ENCODE data around the gene KRT12.

Gene KRT12

DNA sequence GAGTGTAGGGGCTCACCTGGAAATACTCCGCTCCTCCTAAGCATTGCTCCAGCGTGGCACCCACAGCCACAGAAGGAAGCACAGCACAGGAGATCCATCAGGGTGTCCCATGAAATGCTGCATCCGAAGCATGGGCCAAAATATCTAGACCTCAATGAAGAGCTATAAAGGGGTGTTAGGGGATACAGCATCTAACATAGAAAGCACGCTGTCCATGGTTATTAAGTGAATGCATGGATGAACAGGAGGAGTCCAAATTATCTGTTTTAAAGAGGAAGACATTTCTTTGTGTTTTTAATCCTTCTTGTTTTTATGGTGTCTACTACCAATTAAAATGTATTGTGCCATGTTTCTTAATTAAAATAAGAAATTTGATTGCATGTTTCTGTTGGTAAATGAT, 39.6 kb upstream of the KRT12 start:
- no peak for FAIRE-seq
- no peak for DNase-seq (ENCODE audit: insufficient read length, low spot score)
- TF ChIP-seq POU2F2 (IDR thresholded peaks at IDR 0.05; ENCODE audit: low read depth, low read length) (no peak), PAX5 (IDR thresholded peaks at IDR 0.05; ENCODE audit: insufficient read depth, low read length, severe bottlenecking) (no peak), TAF1 (IDR thresholded peaks at IDR 0.05; ENCODE audit: low read depth, low read length) (no peak), SPI1 (IDR thresholded peaks at IDR 0.05; ENCODE audit: low read depth, low read length) (no peak), POLR2AphosphoS5 (IDR thresholded peaks at IDR 0.05; ENCODE audit: low read depth, low read length) (no peak), POLR2A (IDR thresholded peaks at IDR 0.05; ENCODE audit: low read depth, low read length) (no peak)

DNA sequence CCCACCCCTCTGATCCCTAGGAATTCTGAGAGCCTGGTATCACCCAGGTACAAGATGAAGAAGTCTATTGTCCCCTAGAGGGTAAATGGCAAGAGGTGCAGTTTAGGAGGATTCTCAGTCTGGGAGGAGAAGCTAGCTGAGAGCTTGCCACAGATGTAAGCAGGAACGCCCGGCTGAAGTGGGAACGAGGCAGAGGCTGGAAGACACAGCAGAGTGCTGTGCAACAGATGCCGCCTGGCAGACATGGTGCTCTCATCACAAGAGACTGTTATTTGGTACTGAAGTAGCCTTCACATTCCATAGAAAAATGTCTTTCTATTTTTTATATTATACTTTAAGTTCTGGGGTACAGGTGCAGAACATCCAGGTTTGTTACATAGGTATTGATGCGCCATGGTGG, 38.3 kb upstream of the KRT12 start:
- TF ChIP-seq POU2F2 (IDR thresholded peaks at IDR 0.05; ENCODE audit: low read depth, low read length) (no peak), SPI1 (IDR thresholded peaks at IDR 0.05; ENCODE audit: low read depth, low read length) (no peak), PAX5 (IDR thresholded peaks at IDR 0.05; ENCODE audit: insufficient read depth, low read length, severe bottlenecking) (no peak), POLR2A (IDR thresholded peaks at IDR 0.05; ENCODE audit: low read depth, low read length) (no peak), TAF1 (IDR thresholded peaks at IDR 0.05; ENCODE audit: low read depth, low read length) (no peak), POLR2AphosphoS5 (IDR thresholded peaks at IDR 0.05; ENCODE audit: low read depth, low read length) (no peak)
- DNase-seq (ENCODE audit: insufficient read length, low spot score) (no peak), FAIRE-seq (no peak)

DNA sequence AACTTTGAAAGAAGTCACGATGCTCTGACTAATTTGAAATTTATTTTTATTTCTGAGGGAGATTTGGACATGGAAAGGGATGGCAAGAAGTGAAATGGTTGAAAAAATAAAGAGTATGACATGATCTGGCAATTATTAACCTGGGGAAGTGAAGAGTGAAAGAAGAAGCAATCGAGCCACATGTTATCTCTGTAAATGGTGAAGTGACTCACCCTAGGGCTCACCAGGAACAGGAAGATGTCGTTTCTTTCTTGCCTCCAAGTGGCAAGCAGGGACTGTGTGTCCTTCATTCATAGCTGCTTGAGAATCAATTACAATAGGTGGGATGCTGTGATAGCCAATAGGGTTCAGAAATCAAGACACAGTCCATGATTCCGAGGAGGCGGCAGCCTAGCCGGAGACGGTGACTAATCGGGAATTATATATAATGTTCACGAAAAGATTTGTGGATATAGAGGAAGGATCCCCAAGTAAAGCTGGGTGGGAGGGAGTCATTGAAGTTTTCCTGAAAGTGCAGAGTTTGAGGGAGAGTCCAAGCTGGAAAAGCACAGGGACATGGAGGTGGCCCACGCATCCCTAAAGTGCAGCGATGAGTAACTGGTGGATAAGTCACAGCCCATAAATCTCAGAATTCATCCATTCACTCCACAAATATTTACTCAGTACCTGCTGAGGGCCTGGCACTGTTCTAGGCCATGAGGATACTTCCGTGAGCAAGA, 36.3 kb upstream of the KRT12 start:
- DNase-seq (ENCODE audit: insufficient read length, low spot score) (no peak), FAIRE-seq (no peak)
- TF ChIP-seq SPI1 (IDR thresholded peaks at IDR 0.05; ENCODE audit: low read depth, low read length) = peak; percentile 36; the same call in 1 of the 2 replicates
- no peak for TF ChIP-seq POLR2AphosphoS5 (IDR thresholded peaks at IDR 0.05; ENCODE audit: low read depth, low read length)

DNA sequence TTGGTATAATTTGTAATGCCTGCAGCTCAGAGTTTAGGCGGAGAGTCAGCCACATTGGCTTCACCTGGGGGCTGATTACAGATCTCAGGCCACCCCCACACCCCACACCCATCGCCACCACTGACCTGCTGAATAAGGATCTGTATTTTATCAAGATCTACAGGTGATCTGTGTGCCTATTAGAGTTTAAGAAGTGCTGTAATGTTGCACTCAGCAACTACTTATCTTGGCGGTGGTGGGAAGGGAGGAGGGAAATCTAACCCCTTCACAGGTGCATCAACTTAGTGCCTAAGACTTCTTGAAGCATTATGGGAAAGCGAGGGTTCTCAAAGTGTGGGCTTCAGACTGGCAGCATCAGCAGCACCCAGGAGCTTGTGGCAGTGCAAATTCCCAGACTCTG, 35.5 kb upstream of the KRT12 start:
- no peak for FAIRE-seq
- TF ChIP-seq TAF1 (IDR thresholded peaks at IDR 0.05; ENCODE audit: low read depth, low read length) (no peak), POLR2A (IDR thresholded peaks at IDR 0.05; ENCODE audit: low read depth, low read length) (no peak)
- DNase-seq (ENCODE audit: insufficient read length, low spot score) = no peak

DNA sequence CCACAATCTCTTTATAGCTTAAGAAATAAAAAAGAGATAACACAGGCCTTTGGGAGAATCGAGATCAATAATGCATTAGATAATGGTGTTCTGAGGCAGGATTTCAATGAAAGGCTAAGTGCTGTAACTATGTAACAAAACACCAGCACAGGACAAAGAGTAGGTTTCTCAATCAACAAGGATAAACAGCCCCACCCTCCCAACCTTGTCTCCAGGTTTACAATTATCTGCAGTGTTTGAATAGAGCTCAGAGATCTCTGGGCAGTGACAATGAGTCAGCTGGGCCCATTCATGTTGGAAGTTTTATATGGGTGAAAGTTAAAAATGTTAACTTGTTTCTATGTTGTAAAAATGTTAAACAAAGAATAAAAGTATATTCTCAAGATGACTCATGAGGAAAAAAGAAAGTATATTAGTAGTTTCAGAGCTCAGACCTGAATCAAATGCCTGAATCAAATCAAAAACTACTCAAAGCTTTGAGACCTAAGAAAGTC, 35.0 kb upstream of the KRT12 start:
- no peak for FAIRE-seq
- no peak for DNase-seq (ENCODE audit: insufficient read length, low spot score)
- TF ChIP-seq PAX5 (IDR thresholded peaks at IDR 0.05; ENCODE audit: insufficient read depth, low read length, severe bottlenecking) (no peak), POLR2AphosphoS5 (IDR thresholded peaks at IDR 0.05; ENCODE audit: low read depth, low read length) (no peak), POU2F2 (IDR thresholded peaks at IDR 0.05; ENCODE audit: low read depth, low read length) (no peak), TAF1 (IDR thresholded peaks at IDR 0.05; ENCODE audit: low read depth, low read length) (no peak), POLR2A (IDR thresholded peaks at IDR 0.05; ENCODE audit: low read depth, low read length) (no peak)

DNA sequence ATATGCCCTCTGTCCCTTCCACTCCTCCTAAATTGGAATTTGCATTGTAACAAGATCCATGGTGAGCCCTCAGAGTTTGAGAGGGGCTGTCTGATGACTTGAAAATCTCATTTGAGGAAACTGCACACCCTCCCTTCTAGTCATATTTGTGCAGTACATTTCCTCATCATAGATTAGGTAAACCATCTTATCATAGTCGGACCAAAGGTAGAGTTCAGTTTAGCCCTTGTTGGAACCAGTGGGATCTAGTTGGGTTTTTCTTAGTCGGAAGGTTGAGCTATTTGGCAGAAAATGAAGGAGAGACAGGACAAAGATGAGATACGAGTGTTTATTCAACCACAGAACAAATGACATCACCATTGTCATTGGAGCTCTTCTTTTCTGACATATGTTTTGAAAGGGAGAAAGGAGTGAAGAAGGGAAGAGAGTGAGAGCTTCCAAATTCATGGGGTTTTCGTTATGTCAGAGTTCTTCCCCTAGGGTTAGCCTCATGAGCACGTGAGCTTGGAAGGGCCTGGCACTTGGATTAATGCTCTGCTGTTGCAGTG, 33.9 kb upstream of the KRT12 start:
- no peak for TF ChIP-seq PAX5 (IDR thresholded peaks at IDR 0.05; ENCODE audit: insufficient read depth, low read length, severe bottlenecking)
- no peak for TF ChIP-seq POLR2A (IDR thresholded peaks at IDR 0.05; ENCODE audit: low read depth, low read length)
- TF ChIP-seq POLR2AphosphoS5 (IDR thresholded peaks at IDR 0.05; ENCODE audit: low read depth, low read length) = no peak
- no peak for TF ChIP-seq POU2F2 (IDR thresholded peaks at IDR 0.05; ENCODE audit: low read depth, low read length)
- TF ChIP-seq TAF1 (IDR thresholded peaks at IDR 0.05; ENCODE audit: low read depth, low read length) = no peak
- TF ChIP-seq SPI1 (IDR thresholded peaks at IDR 0.05; ENCODE audit: low read depth, low read length) = no peak
- FAIRE-seq = no peak
- DNase-seq (ENCODE audit: insufficient read length, low spot score) = no peak

DNA sequence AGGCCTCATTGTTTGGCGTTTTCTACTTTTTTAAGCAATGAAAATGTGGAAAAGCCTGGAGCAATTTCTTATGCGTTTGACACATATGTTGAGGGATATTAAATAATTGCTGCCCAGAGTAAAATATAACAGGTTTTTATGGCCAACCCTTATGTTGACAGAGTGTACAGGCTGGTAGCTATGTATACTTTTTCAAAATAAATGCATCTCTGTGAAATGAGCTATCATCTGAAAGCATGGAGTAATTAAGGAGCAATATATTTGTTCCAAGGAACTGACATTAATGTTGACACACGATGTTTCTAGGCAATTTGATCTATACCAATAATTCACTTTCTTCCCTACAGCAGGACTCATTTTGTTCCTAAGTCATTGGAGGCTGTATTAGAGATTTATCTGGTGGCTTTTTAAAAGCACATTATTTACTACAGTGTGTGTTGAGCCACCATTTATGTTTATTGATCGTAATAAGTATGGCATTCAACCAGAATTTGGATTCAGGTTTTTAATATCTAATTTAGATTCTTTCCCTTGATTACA, 30.0 kb upstream of the KRT12 start:
- DNase-seq (ENCODE audit: insufficient read length, low spot score) (no peak), FAIRE-seq (no peak)
- TF ChIP-seq POLR2AphosphoS5 (IDR thresholded peaks at IDR 0.05; ENCODE audit: low read depth, low read length) = no peak
- TF ChIP-seq SPI1 (IDR thresholded peaks at IDR 0.05; ENCODE audit: low read depth, low read length) = no peak
- no peak for TF ChIP-seq POU2F2 (IDR thresholded peaks at IDR 0.05; ENCODE audit: low read depth, low read length)

DNA sequence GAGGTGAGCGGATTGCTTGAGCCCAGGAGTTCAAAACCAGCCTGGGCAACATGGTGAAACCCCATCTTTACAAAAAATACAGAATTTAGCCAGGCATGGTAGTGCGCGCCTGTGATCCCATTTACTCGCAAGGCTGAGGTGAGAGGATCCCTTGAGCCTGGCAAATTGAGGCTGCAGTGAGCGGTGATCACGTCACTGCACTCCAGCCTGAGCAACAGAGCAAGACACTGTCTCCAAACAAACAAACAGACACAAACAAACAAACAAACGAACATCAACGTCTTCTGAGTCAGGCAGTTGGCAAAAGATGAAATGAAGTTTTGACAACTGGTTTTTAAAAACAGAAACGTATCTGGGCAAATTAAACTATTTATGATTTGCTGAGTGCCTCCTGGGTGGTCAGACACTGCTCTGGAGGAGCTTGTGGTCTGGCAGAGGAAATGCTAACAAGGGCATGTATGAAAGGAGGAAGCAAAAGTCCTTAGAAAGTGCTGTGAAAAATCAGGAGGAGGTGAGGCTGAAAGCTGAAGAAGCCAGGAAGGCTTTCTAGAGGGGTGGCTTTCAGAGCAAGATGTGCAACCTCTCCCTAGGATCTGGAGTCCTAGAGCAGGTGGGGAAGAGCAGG, 28.2 kb upstream of the KRT12 start:
- DNase-seq (ENCODE audit: insufficient read length, low spot score) (no peak), FAIRE-seq (no peak)
- TF ChIP-seq POLR2A (IDR thresholded peaks at IDR 0.05; ENCODE audit: low read depth, low read length) = no peak

DNA sequence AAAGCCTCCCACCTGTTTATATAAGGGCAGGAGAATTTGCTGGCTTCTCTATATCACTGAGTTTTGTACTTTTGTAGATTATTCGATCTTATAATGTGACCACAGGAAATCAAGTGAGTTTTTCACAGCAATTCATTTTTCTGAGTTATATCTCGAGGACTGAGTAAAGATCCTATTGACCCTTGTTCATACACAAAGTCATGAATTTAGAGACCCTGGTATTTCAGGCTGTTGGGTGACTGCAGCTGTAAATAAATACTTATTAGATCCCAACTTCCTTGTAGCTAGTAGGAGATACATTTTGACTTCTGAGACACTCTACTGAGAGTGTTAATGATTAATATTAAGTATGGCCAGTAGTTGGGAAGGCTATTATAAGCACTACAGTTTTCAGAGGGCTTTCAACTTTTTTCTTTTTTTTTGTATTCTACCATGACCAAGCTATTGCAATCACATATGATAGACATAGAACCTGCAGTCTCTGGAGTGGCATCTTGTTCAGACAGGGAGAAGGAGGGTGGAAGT, 21.2 kb upstream of the KRT12 start:
- DNase-seq (ENCODE audit: insufficient read length, low spot score) (no peak), FAIRE-seq (no peak)
- TF ChIP-seq POLR2A (IDR thresholded peaks at IDR 0.05; ENCODE audit: low read depth, low read length) (no peak), POU2F2 (IDR thresholded peaks at IDR 0.05; ENCODE audit: low read depth, low read length) (no peak), SPI1 (IDR thresholded peaks at IDR 0.05; ENCODE audit: low read depth, low read length) (no peak)

DNA sequence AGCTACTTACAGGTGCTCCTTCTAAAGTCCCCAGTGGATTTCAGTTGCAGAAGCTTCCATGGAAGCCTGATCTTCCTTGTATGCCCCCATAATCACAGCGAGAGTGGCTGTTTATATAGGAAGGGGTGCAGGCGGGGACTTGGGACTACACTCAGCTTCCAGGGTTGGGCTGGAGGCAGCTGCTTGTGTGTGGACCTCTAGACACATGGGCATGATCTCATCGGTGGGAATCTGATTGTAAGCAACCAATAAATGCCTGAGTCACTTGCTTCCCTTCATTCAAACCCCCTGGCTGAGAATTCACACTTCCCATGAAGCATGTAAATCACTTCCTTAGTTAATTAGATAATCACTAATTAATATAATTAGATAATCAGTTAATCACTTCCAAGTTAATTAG, 19.1 kb upstream of the KRT12 start:
- DNase-seq (ENCODE audit: insufficient read length, low spot score) = no peak
- no peak for TF ChIP-seq POLR2AphosphoS5 (IDR thresholded peaks at IDR 0.05; ENCODE audit: low read depth, low read length)
- TF ChIP-seq TAF1 (IDR thresholded peaks at IDR 0.05; ENCODE audit: low read depth, low read length) = no peak
- TF ChIP-seq SPI1 (IDR thresholded peaks at IDR 0.05; ENCODE audit: low read depth, low read length) = no peak
- no peak for TF ChIP-seq POU2F2 (IDR thresholded peaks at IDR 0.05; ENCODE audit: low read depth, low read length)
- TF ChIP-seq PAX5 (IDR thresholded peaks at IDR 0.05; ENCODE audit: insufficient read depth, low read length, severe bottlenecking) = no peak
- no peak for TF ChIP-seq POLR2A (IDR thresholded peaks at IDR 0.05; ENCODE audit: low read depth, low read length)
- FAIRE-seq = no peak

Measured in GM12891 (cell line).